Kasumi-1 (cell line): ENCODE results near the gene RFFL.
"Not testable (repeated sequence)": the region's sequence is repeated elsewhere in the genome, so short reads cannot be mapped to it uniquely, and the experiment has no call there.

Experiments
- DNase-seq, 2 experiments: peaks; one replicate each; lab custom pipeline; 2025; lab: John Stamatoyannopoulos, UW

Gene RFFL

DNA sequence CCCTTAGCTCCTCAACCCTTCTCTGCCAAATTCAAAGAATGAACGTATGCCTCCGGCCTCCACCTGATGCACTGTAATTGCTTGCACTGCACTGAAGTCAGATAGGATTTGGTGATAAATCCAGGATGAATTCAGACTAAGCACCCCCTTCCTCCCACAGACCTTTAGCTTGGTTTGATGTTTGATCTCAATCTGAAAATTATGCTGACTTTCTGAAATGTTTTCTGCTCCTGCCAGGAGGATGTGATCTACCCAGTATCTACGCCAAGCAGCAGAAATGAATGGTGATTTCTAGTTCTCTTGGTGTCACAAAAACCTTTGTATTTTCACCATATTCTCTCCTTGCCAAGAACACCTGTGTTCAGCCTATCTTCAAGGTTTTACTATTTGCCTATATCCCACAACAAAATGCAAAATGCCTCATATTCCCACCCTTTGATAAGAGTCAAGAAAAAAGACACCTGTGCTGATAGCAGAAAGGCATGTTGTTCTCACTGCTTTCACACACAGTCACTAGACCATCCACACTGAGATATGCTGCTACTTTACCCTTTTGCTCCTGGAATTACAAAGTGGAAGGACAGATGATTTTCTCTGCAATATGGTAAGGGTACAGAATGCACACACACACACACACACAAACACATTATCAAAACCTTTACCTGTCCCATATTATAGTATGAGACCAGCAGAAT is 14.7 kb downstream of the RFFL start:
- no peak for DNase-seq

- peak in 1 of 2 experiments; percentile 9 for DNase-seq
These were observed 16.7 kb downstream of the RFFL start for GRCh38 chr17:35046740-35047283.

DNA sequence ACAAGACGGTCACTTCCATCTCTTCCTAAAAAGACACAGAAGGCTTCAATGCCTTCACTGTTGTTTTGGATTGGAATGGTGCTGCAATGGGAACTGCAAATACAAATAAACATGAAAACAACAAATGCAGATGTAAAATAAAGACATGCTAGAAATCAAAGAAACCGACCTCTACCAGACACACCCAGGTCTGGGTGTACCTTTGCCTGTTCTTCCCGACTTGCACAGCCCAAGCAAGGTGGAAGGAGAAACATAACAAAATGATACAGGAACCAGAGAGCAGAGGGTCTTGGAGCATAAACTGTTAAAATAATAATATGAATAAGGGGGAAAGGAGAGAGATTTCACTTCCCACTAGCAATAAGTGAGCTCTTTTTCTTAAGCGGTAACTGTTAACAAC is 17.3 kb downstream of the RFFL start:
- no peak for DNase-seq

- DNase-seq, result not testable (repeated sequence)
These were observed 18.0 kb downstream of the RFFL start for GRCh38 chr17:35045458-35045979.

- no peak for DNase-seq
These were observed 19.3 kb downstream of the RFFL start for GRCh38 chr17:35044181-35044580.

- no peak for DNase-seq
These were observed 22.1 kb downstream of the RFFL start for GRCh38 chr17:35041390-35041789.

DNA sequence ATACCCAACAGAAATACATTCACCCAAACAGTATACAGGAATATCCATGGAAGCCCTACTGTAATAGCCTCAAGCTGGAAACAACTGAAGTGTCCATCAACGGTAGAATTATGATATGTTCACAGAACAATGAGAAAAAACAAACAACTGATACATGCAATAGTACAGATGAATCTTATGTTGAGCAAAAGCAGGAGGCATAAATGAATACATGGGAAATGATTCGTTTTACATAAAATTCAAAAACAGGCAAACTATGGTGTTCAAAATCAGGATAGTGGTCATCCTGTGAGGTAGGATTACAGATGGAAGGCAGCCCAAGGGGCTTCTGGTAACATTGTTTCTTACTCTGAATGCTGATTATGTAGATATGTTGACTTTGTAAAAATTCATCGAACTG is 25.1 kb downstream of the RFFL start:
- DNase-seq, result no peak

GRCh38 chr17:35030780-35031179 is 32.7 kb downstream of the RFFL start:
- no peak for DNase-seq

GRCh38 chr17:35028531-35029262 is 34.8 kb downstream of the RFFL start:
- DNase-seq, result peak; percentile 36 to 41

DNA sequence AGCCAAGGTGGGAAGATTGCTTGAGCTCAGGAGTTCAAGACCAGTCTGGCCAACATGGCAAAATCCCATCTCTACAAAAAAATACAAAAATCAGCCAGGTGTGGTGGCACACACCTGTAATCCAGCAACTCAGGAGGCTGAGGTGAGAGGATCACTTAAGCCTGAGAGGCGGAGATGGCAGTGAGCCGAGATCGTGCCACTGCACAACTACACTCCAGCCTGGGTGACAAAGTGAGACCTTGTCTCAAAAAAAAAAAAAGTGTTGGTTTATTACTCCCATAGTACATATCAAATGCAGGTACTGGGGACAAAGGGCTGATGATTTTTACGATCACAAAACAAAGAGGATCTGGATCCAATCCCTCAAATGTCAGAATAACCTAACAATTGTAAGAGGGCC is 35.4 kb downstream of the RFFL start:
- DNase-seq, result not testable (repeated sequence)

DNA sequence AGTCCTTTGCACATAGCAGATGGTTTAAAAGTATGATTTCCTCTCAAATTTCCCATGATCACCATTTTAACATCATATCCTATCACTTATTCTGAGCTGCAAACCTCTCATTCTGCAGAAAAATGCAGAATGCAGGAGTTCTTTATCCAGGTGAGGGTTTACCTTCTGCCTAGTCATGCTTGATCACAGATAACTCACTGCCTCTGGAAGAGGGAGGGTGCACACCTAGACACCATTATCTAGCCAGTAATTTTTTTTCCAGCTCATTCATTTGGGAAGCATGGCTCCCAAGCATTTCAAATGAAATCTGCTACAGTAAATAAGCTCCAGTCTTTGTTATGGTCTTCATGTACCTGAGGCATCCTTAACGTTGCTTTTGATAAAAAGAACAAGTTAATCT is 38.0 kb downstream of the RFFL start:
- no peak for DNase-seq

DNA sequence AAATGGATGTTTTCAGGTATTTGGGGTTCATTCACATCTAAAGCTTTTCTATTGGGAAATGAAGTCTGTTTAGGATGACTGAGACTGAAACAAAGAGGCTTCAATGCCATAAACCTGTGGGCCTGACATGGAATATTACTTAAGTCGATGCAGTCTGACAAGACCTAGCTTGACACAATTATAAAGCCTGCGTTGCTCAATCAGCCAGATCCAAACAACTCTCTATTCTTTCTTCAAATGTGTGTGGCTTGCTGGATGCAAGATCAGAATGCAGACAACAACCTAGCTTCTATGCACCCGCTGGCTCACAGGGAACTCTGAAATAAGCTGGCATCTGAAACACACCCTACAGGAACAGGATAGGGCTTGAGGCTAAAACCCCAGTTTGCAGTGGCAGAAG is 40.0 kb downstream of the RFFL start:
- DNase-seq, result no peak

GRCh38 chr17:35022536-35023063 is 40.9 kb downstream of the RFFL start:
- DNase-seq, result peak; percentile 76 to 89

DNA sequence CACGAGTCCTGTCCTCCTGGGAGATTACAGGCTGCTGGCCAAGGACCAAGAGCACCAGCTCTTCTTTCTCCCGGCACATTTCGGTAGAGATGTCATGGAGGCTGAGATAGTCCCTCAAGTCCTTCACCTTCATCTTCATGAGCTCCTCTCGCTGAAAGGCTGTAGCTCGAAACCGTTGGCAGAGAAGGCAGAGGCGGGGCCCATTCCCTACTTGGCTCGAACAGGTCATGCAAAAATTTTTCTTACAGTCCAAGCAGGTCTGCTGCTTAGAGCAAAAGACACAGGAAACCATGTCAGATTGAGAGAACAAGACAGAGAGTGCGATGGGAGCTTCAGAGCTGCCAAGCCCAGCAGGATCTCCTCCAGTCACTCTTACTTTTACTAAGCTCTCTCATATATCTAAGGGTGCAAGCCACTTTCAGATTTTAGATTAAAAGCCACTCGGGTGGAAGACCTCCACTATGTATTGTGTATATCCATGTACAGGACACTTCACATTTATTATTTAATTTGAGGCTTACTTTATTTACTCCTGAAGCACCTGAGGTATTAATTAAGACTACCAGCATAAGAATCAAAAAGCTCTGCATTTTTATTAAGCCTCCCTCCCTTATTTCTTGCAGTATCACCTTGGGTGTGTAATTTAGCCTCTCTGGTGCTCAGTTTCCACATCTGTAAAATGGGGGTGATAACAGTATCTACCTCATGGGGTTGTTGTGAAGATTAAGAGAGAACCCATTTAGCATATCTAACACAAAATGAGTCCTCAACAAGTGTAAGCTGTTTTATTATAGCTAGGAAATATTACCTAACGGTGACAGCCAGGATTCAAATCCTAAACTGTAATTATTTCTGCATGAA is 41.8 kb downstream of the RFFL start:
- no peak for DNase-seq

GRCh38 chr17:35019386-35020179 is 43.9 kb downstream of the RFFL start:
- no peak for DNase-seq

DNA sequence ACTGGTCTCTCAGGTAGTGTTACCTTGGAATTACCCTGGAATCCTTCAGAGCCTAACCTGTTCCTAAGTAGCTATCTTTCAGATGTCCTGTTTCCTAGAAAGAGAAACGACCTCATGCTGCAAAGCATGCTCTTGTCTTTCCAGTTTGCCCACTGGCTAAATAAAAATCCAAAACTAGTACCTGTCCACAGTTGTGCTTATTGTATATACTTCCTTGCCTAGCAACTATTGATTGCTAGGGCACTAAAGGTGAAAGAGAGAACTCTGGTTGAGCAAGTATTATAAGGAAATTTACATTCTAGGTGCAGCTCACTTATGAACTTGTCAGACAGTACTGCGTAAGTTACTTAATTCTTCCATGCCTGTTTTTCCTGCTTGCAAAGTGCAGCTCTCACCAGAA is 44.7 kb downstream of the RFFL start:
- DNase-seq, result no peak

- no peak for DNase-seq
These were observed 46.5 kb downstream of the RFFL start for GRCh38 chr17:35017021-35017420.

GRCh38 chr17:35016369-35016768 is 47.1 kb downstream of the RFFL start:
- no peak for DNase-seq

GRCh38 chr17:35011671-35012216 is 51.8 kb downstream of the RFFL start:
- no peak for DNase-seq

- no peak for DNase-seq
These were observed 53.4 kb downstream of the RFFL start for GRCh38 chr17:35010093-35010492.

GRCh38 chr17:35006961-35007360 is 56.5 kb downstream of the RFFL start:
- no peak for DNase-seq
